Smooth muscle cell (in vitro differentiated cells): ENCODE results near the gene CTH. TPM values are rescaled to one million over a fixed set of nuclear protein-coding genes. Genes with fewer than 3 reads are reported as not detected.
A peak's percentile ranks its signal among the peaks of the same experiment; 100 is the strongest.

Source experiments
- DNase-seq: peaks from one replicate; lab custom pipeline; 2025; ENCODE audit not compliant: unreplicated experiment; lab: John Stamatoyannopoulos, UW
- H2AFZ ChIP-seq: fragments of 200-600 bp; sonication (generic); 2 replicates; pipeline ENCODE4 v1.6.0; 2016; ENCODE audit warnings: antibody characterized with exemption, low read depth, mild to moderate bottlenecking
- H3F3A ChIP-seq: fragments of 200-600 bp; sonication (generic); 2 replicates; pipeline ENCODE4 v1.6.0; 2017; ENCODE audit warnings: antibody characterized with exemption, low read depth
- H3K27ac ChIP-seq: fragments of 200-600 bp; sonication (generic); 2 replicates; pipeline ENCODE4 v1.5.1; 2016; ENCODE audit warnings: low read depth, mild to moderate bottlenecking
- H3K27me3 ChIP-seq: fragments of 200-600 bp; sonication (generic); 2 replicates; pipeline ENCODE4 v1.6.1; 2016; ENCODE audit warnings: low read depth, mild to moderate bottlenecking
- H3K36me3 ChIP-seq: fragments of 200-600 bp; sonication (generic); 2 replicates; pipeline ENCODE4 v1.5.1; 2016; ENCODE audit warnings: low read depth
- H3K4me1 ChIP-seq: fragments of 200-600 bp; sonication (generic); 2 replicates; pipeline ENCODE4 v1.5.1; 2016; ENCODE audit warnings: low read depth
- H3K4me2 ChIP-seq: fragments of 200-600 bp; sonication (generic); 2 replicates; pipeline ENCODE4 v1.6.0; 2016; ENCODE audit warnings: mild to moderate bottlenecking
- H3K4me3 ChIP-seq: fragments of 200-600 bp; sonication (generic); 2 replicates; pipeline ENCODE4 v1.5.1; 2016; ENCODE audit warnings: mild to moderate bottlenecking
- H3K79me2 ChIP-seq: fragments of 200-600 bp; sonication (generic); 2 replicates; pipeline ENCODE4 v1.6.0; 2016; ENCODE audit warnings: low read depth, mild to moderate bottlenecking
- H3K9ac ChIP-seq: fragments of 200-600 bp; sonication (generic); 2 replicates; pipeline ENCODE4 v1.6.0; 2016; ENCODE audit warnings: low read depth
- H3K9me3 ChIP-seq: fragments of 200-600 bp; sonication (generic); replicated peaks from 2 replicates; pipeline ENCODE4 v1.5.1; 2016; ENCODE audit warnings: low read depth
- H4K20me1 ChIP-seq: fragments of 200-600 bp; sonication (generic); 2 replicates; pipeline ENCODE4 v1.6.0; 2016; ENCODE audit warnings: low read depth
- whole genome bisulfite sequencing: methylation state at CpG from one replicate; pipeline ENCODE4 v1.1.7; 2016; ENCODE audit warnings: low lambda C conversion rate; 5-methylcytosine and 5-hydroxymethylcytosine counted together
- polyA plus RNA-seq: library from polyadenylated mRNA; unstranded; fragments of >200 nt; fragmentation: Nextera tagmentation; extraction: Ambion mirVana; gene quantifications from 2 replicates; pipeline ENCODE4 v1.2.1, GENCODE V29; 2016
- small RNA-seq: library from RNA; depleted of rRNA; stranded (forward); fragments of <200 nt; gene quantifications from one replicate; pipeline ENCODE3, GENCODE V24; 2014
- total RNA-seq: library from RNA; depleted of rRNA; stranded (reverse); fragments of >200 nt; gene quantifications from 2 replicates; pipeline ENCODE4 v1.2.3, GENCODE V29; 2014
- TF ChIP-seq, protein P1 (sequence below): fragments of 200-600 bp; sonication (generic); IDR thresholded peaks from 2 replicates; pipeline ENCODE4 v1.5.1; 2017; ENCODE audit warnings: borderline replicate concordance, mild to moderate bottlenecking, antibody characterized with exemption; ENCODE audit not compliant: insufficient read depth, poor library complexity, severe bottlenecking

CTH gene
- total and polyA plus RNA-seq, 2 experiments from 2014 or later, result 6.5 to 11.9 TPM

DNA sequence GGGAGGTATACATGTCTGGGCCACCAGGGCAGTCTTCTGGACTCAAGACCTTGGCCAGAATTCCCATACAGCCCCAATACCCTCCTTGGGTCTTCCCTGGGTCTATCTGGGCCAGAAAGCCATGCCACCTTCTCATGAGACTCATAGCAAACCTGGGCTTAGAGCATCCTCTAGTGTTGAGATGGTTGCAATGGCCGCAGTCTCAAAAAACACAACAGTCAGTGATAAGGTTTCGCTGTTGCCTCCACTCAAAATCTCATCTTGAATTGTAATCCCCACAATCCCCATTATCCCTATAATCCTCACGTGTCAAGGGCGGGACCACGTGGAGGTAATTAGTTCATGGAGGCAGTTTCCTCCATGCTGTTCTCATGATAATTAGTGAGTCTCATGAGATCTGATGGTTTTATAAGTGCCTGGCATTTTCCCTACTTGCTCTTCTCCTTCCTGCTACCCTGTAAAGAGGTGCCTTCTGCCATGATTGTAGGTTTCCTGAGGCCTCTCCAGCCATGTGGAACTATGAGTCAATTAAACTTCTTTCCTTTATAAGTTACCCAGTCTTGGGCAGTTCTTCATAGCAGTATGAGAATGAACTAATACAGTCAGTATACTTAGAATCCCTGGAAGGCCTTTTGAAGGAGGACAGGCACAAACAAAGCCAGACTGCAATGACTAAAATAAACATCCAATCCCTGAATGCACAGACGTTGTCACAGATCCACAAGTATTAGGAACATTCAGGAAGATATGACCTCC is 77.0 kb downstream of the CTH start:
- Histone ChIP-seq H3F3A (no peaks in the 10 kb centered on the region), H3K9me3 (no peaks in the 10 kb centered on the region), H2AFZ (no peak overlapping the region), H3K36me3 (no peaks in the 10 kb centered on the region), H3K4me1 (no peaks in the 10 kb centered on the region), H3K9ac (no peak overlapping the region), H3K79me2 (no peaks in the 10 kb centered on the region), H3K27me3 (peaks cover 11% of the 10 kb centered on the region), H4K20me1 (no peaks in the 10 kb centered on the region), H3K4me3 (no peak overlapping the region), H3K4me2 (no peak overlapping the region), H3K27ac (peak overlapping the region; percentile 68)
- TF ChIP-seq, protein P1, sequence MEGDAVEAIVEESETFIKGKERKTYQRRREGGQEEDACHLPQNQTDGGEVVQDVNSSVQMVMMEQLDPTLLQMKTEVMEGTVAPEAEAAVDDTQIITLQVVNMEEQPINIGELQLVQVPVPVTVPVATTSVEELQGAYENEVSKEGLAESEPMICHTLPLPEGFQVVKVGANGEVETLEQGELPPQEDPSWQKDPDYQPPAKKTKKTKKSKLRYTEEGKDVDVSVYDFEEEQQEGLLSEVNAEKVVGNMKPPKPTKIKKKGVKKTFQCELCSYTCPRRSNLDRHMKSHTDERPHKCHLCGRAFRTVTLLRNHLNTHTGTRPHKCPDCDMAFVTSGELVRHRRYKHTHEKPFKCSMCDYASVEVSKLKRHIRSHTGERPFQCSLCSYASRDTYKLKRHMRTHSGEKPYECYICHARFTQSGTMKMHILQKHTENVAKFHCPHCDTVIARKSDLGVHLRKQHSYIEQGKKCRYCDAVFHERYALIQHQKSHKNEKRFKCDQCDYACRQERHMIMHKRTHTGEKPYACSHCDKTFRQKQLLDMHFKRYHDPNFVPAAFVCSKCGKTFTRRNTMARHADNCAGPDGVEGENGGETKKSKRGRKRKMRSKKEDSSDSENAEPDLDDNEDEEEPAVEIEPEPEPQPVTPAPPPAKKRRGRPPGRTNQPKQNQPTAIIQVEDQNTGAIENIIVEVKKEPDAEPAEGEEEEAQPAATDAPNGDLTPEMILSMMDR, result peak; percentile 52
- WGBS, result 23% methylated on average over 6 of the region's 6 CpGs
- DNase-seq, result no peak

Small RNA genes within 50 kb of the gene (small RNA-seq; reads per million reads assigned to genes)
- gene RF00017, result not detected

Other genes starting within 250 kb of the CTH start
- 32.9 and 37.3 TPM in 2 replicates for gene LRRC40, start 205.7 kb upstream of the CTH start, total RNA-seq
- gene LRRC40, start 205.7 kb upstream of the CTH start, polyA plus RNA-seq, result 11.8 and 12.2 TPM in 2 replicates
- gene SRSF11, start 189.9 kb upstream of the CTH start, total RNA-seq, result 211 and 258 TPM in 2 replicates
- 155 and 178 TPM in 2 replicates for gene SRSF11, start 189.9 kb upstream of the CTH start, polyA plus RNA-seq
- 27.6 and 35.5 TPM in 2 replicates for gene ANKRD13C, start 56.5 kb upstream of the CTH start, total RNA-seq
- 13.9 and 18.3 TPM in 2 replicates for gene ANKRD13C, start 56.5 kb upstream of the CTH start, polyA plus RNA-seq